Progenitor cell of endocrine pancreas (in vitro differentiated cells): Measurements from ENCODE around the gene KIF1A. TPM values are rescaled to one million over a fixed set of nuclear protein-coding genes. Genes with fewer than 3 reads are reported as not detected.
A peak's percentile ranks its signal among the peaks of the same experiment; 100 is the strongest.

Experiments used
- DNase-seq: peaks from one replicate; pipeline ENCODE4 v3.0.0; 2021; ENCODE audit warnings: low spot score; ENCODE audit not compliant: unreplicated experiment
- H3K27ac Mint-ChIP-seq: 2 replicates; pipeline ENCODE4 v1.8.0; 2021; ENCODE audit warnings: mild to moderate bottlenecking, moderate library complexity, mixed read lengths
- H3K27me3 Mint-ChIP-seq: 2 replicates; pipeline ENCODE4 v1.8.0; 2021; ENCODE audit warnings: mixed read lengths
- H3K36me3 Mint-ChIP-seq: 2 replicates; pipeline ENCODE4 v1.8.0; 2022; ENCODE audit warnings: mixed read lengths; ENCODE audit not compliant: insufficient read depth
- H3K4me1 Mint-ChIP-seq: 2 replicates; pipeline ENCODE4 v1.8.0; 2021; ENCODE audit warnings: low read depth, mixed read lengths
- H3K4me3 Mint-ChIP-seq: 2 replicates; pipeline ENCODE4 v1.8.0; 2021; ENCODE audit warnings: low read depth, mild to moderate bottlenecking, moderate library complexity, mixed read lengths
- H3K9me3 Mint-ChIP-seq: 2 replicates; pipeline ENCODE4 v1.8.0; 2021; ENCODE audit warnings: low read depth, mixed read lengths
- total RNA-seq: library from RNA; stranded (reverse); gene quantifications from 2 replicates; pipeline ENCODE4 v1.2.1, GENCODE V29; 2021
- TF ChIP-seq, protein P1 (sequence below): fragments of 200-600 bp; sonication (generic); IDR thresholded peaks from one replicate; pipeline ENCODE4 v1.5.0; 2021; ENCODE audit warnings: antibody characterized with exemption, mild to moderate bottlenecking; ENCODE audit not compliant: unreplicated experiment

The KIF1A gene
- total RNA-seq, 1 donor from 2014 or later: 132 TPM

DNA sequence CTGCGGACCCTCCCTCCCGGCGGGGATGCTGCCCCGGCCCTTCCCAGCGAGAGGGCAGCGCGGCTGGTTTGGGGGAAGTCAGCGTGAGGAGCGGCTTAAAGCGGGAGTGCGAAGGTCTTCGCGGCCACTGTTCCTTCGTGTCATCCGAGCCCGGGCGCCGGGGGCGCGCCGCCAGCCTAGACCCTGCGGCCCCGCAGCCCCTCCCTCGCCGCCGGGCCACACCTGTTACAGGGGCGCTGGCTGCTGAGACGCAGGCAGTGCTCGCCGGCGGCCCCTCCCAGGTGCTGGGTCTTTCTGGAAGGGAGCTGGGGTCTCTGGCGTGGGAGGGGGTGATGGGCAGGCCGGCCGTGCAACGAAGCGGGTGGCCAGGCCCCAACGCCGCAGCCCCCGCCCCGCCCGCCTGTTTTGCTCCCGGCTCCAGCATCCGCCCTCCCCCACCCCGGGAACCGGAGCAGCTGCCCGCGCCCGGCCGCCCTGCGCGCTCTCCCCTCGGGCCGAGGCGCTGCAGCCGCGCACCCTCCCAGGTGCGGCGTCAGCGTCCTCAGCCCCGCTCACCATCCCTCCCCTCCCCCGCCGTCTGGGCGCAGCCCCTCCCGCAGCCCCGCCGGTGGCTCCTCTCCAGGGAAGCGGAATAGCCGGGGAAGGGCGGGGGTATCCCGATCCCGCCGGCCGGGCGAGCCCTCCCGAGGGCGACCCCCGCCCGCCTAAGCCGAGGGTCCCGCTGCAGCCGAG, 727 bp downstream of the KIF1A start:
- Mint-ChIP-seq H3K36me3 (peaks cover 1% of the 10 kb centered on the region), H3K27ac (no peak overlapping the region), H3K27me3 (peaks cover 36% of the 10 kb centered on the region), H3K9me3 (peaks cover 1% of the 10 kb centered on the region), H3K4me3 (peak overlapping the region; percentile 72), H3K4me1 (peaks cover 10% of the 10 kb centered on the region)
- TF ChIP-seq, protein P1, sequence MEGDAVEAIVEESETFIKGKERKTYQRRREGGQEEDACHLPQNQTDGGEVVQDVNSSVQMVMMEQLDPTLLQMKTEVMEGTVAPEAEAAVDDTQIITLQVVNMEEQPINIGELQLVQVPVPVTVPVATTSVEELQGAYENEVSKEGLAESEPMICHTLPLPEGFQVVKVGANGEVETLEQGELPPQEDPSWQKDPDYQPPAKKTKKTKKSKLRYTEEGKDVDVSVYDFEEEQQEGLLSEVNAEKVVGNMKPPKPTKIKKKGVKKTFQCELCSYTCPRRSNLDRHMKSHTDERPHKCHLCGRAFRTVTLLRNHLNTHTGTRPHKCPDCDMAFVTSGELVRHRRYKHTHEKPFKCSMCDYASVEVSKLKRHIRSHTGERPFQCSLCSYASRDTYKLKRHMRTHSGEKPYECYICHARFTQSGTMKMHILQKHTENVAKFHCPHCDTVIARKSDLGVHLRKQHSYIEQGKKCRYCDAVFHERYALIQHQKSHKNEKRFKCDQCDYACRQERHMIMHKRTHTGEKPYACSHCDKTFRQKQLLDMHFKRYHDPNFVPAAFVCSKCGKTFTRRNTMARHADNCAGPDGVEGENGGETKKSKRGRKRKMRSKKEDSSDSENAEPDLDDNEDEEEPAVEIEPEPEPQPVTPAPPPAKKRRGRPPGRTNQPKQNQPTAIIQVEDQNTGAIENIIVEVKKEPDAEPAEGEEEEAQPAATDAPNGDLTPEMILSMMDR: no peak
- peak; percentile 43 for DNase-seq

DNA sequence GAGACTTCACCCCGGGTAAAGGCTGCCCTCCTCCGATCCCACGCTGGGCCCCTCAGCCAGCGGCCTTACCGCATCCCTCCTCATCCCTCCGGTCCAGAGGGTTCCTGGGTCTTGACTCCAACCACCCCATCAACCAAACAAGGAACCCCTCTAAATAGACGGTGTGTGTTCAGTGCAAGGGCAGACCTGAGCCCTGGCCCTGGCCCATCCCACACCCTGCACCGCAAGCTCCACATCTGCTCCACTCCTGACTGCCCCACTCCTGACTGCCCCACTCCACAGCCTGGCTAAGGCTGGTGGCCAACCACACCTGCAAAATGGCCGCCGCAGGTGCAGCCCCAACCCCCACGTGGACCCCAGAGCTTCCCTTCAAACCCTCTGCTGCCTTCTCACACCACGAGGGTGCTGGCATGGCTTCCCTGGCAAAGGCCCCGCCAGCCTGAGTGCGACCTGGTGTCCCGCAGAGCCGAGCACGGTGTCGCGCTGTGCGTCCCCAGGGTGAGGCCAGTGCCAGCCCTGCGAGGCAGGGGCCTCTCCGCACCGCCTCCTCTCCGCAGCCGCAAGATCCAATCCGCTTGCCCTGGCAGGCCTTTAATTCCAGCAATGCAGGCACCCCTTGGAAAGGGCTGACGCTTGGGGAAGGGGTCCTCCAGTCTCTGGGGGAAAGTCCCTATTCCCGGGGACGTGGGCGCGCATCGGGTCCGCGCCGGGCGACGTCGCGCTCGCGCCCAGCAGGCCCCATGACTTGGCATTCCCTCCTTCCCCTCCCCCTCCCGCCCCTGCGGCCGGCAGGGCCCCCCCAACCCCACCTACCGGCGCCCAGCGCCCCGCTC, 1.5 kb downstream of the KIF1A start:
- peak overlapping the region; percentile 82 for H3K27ac Mint-ChIP-seq
- no peak for DNase-seq
- H3K36me3 Mint-ChIP-seq: peaks cover 9% of the 10 kb centered on the region
- peaks cover 9% of the 10 kb centered on the region for H3K9me3 Mint-ChIP-seq
- TF ChIP-seq, protein P1: no peak
- peaks cover 28% of the 10 kb centered on the region for H3K27me3 Mint-ChIP-seq
- peaks cover 10% of the 10 kb centered on the region for H3K4me1 Mint-ChIP-seq
- H3K4me3 Mint-ChIP-seq: peak overlapping the region; percentile 72

DNA sequence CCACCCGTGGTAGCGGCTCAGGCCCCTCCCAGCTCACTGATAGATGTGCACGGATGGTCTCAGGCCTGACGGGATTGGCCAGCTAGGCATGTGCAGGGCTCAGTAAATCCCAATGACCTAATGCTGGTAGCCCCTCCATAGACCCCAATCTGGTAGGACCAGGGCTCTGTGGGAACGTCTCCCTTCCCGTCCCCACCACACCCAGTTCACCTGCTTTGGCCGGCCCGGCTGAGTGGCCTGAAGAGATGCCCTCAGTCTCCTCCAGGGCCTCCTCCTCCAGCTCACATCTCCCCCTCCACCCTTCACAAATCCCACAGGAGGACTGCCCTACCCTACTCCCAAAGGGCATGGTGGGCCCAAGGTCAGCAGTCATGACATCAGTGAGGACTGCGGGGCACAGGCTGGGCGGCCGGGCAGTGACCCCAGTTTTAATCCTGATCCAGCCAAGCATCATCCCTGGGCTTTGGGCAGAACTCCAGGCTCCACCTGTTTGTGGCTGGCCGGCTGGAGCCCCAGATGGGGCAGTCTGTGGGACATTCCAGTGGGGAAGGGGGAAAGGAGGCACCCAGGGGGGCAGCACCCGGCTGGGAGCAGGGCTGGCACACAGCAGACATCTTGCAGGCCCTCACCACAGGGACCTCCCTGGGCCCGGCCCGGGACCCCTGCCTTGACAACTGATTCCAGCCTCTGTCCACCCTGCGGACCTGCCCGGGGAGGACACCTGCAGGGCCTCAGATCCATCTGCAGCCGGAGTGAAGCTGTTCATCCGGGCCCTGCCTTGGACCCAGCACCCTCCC, 2.3 kb downstream of the KIF1A start:
- Mint-ChIP-seq H3K4me3 (peak overlapping the region; percentile 72), H3K27me3 (peaks cover 20% of the 10 kb centered on the region), H3K27ac (no peak overlapping the region), H3K36me3 (peaks cover 12% of the 10 kb centered on the region), H3K9me3 (peaks cover 9% of the 10 kb centered on the region), H3K4me1 (peaks cover 10% of the 10 kb centered on the region)
- no peak for DNase-seq
- TF ChIP-seq, protein P1: no peak

DNA sequence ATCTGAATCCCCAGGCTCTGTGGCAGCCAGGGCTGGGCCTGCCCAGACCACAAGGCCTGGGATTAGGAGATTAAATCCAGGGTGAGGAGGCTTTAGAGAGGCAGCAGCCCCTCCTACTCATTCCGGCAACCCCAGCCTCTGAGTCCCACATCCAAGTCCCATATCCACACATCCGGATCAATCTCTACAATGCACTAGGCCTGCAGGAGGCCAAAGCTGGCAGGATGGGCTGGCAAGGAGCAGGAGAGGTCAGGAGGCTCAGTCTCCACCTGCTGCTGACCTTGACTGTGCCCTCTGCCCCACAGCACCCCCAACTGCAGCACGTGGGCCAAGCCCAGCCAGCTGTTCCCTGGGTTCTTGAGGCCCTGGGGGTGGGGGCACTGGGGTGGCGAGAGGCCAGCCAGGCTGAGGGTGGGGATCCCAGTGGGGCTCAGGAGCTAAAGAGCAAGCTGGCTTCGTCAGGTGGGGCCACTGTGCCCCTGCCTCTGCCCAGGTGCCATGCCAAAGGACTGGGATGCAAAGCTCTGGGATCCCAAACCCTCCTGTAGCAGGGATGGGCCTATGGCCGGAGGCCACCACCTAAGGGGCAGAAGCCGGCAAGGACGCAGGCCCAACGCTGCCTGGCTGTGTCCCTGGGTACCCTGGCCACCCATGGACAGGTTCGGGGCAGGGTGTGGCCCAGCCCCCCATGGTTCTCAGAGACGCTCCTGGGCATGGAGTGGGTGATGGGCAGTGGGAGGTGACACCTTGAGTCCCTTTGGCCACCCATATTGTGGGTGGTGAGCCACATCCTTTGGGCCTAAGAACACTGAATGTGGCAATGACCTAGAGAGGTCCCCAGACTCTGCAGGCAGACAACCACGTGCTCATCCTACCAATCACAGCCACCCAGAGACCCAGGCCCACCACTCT, 3.2 kb downstream of the KIF1A start:
- Mint-ChIP-seq H3K27ac (no peak overlapping the region), H3K4me1 (peaks cover 9% of the 10 kb centered on the region), H3K4me3 (no peak overlapping the region), H3K36me3 (peaks cover 18% of the 10 kb centered on the region), H3K9me3 (peaks cover 9% of the 10 kb centered on the region), H3K27me3 (peaks cover 11% of the 10 kb centered on the region)
- TF ChIP-seq, protein P1: no peak
- no peak for DNase-seq
